BLaER1 treated with 17β-estradiol and CSF1 and Interleukin-3, amounts not matched to agents 10 nM and 100 nM (cell line): ENCODE results near the gene RELB.

Experiments used
- H3K27ac ChIP-seq, 11 experiments: shearing (Covaris generic); formaldehyde crosslinking; 2 replicates each; pipeline ENCODE4 v1.8.1; 2022
- H3K27me3 ChIP-seq, 11 experiments: shearing (Covaris generic); formaldehyde crosslinking; 2 replicates each; pipeline ENCODE4 v1.8.1; 2022
- H3K36me3 ChIP-seq, 11 experiments: shearing (Covaris generic); formaldehyde crosslinking; 2 replicates each; pipeline ENCODE4 v1.8.1; 2022
- H3K4me1 ChIP-seq, 10 experiments: shearing (Covaris generic); formaldehyde crosslinking; 2 replicates each; pipeline ENCODE4 v1.8.1; 2022
- H3K4me2 ChIP-seq, 11 experiments: shearing (Covaris generic); formaldehyde crosslinking; 2 replicates each; pipeline ENCODE4 v1.8.1; 2022
- H3K4me3 ChIP-seq, 10 experiments: shearing (Covaris generic); formaldehyde crosslinking; 2 replicates each; pipeline ENCODE4 v1.8.1; 2022
- H3K9ac ChIP-seq, 11 experiments: shearing (Covaris generic); formaldehyde crosslinking; 2 replicates each; pipeline ENCODE4 v1.8.1; 2022
- H3K9me3 ChIP-seq, 11 experiments: shearing (Covaris generic); formaldehyde crosslinking; replicated peaks in 1 of 11; 2 replicates each; pipeline ENCODE4 v1.8.1; 2022
- H4K20me1 ChIP-seq, 11 experiments: shearing (Covaris generic); formaldehyde crosslinking; 2 replicates each; pipeline ENCODE4 v1.8.1; 2022
- Cebpa-rat ChIP-seq, 11 experiments: shearing (Covaris generic); IDR thresholded peaks; 2 replicates each; pipeline ENCODE4 v1.8.1; 2022

Gene RELB

GRCh38 chr19:45082170-45082569, 80.9 kb downstream of the RELB start:
- no peaks in the 10 kb centered on the region for H3K27me3 ChIP-seq
- H3K4me2 ChIP-seq, result peak overlapping the region in 3 of 11 experiments; percentile 5 to 92 (median 8); a peak in 2 of 22 replicates

GRCh38 chr19:45086480-45086879, 85.2 kb downstream of the RELB start:
- peaks cover 0 to 82% (median 47%) of the 10 kb centered on the region in 11 experiments; a peak in 19 of 22 replicates for H4K20me1 ChIP-seq
- H3K4me2 ChIP-seq, result no peak overlapping the region
- peaks cover 9 to 34% (median 26%) of the 10 kb centered on the region in 10 experiments for H3K4me1 ChIP-seq
- peaks cover 0 to 6% (median 0%) of the 10 kb centered on the region in 11 experiments; a peak in 2 of 22 replicates for H3K9me3 ChIP-seq
- peaks cover 57 to 92% (median 71%) of the 10 kb centered on the region in 11 experiments for H3K36me3 ChIP-seq
- H3K9ac ChIP-seq, result no peak overlapping the region
- TF ChIP-seq Cebpa-rat (IDR thresholded peaks at IDR 0.05), result no peak
- H3K4me3 ChIP-seq, result no peak overlapping the region
- no peaks in the 10 kb centered on the region for H3K27me3 ChIP-seq
- no peak overlapping the region for H3K27ac ChIP-seq

More at GRCh38 chr19:45082170-45082569, 80.9 kb downstream of the RELB start:
- H3K9ac ChIP-seq, result peak overlapping the region in 2 of 11 experiments; percentile 28 to 37; a peak in 1 of 22 replicates
- peaks cover 0 to 68% (median 25%) of the 10 kb centered on the region in 11 experiments; a peak in 13 of 22 replicates for H4K20me1 ChIP-seq
- no peak overlapping the region for H3K4me3 ChIP-seq
- no peak for TF ChIP-seq Cebpa-rat (IDR thresholded peaks at IDR 0.05)
- no peak overlapping the region for H3K27ac ChIP-seq
- peaks cover 35 to 51% (median 45%) of the 10 kb centered on the region in 10 experiments for H3K4me1 ChIP-seq
- peaks cover 29 to 58% (median 41%) of the 10 kb centered on the region in 11 experiments for H3K36me3 ChIP-seq
- no peaks in the 10 kb centered on the region for H3K9me3 ChIP-seq

- TF ChIP-seq Cebpa-rat (IDR thresholded peaks at IDR 0.05), result no peak
- Histone ChIP-seq H3K4me3 (no peak overlapping the region), H3K4me1 (peaks cover 8 to 28% (median 21%) of the 10 kb centered on the region in 10 experiments), H3K9me3 (peaks cover 0 to 6% (median 0%) of the 10 kb centered on the region in 11 experiments; a peak in 2 of 22 replicates), H3K27ac (peak overlapping the region in 8 of 11 experiments; percentile 10 to 60 (median 48); a peak in 13 of 22 replicates), H3K36me3 (peaks cover 47 to 82% (median 61%) of the 10 kb centered on the region in 11 experiments), H4K20me1 (peaks cover 0 to 73% (median 39%) of the 10 kb centered on the region in 11 experiments; a peak in 18 of 22 replicates), H3K9ac (peak overlapping the region in 10 of 11 experiments; percentile 17 to 62 (median 46); a peak in 14 of 22 replicates), H3K27me3 (no peaks in the 10 kb centered on the region), H3K4me2 (peak overlapping the region; percentile 19 to 65 (median 47))
Measured at GRCh38 chr19:45087531-45087930, 86.3 kb downstream of the RELB start.
